T-helper 2 cell treated with Interferon-gamma antibody and Interleukin-4, amounts not matched to agents 100 ng/mL and 5 ng/mL, for 36 hours (primary cell): Measurements from ENCODE around the gene PTPRN2. TPM values are rescaled to one million over a fixed set of nuclear protein-coding genes. Genes with fewer than 3 reads are reported as not detected.

Experiments used
- intact Hi-C: fragments of 100-400 bp; cut with micrococcal nuclease; formaldehyde crosslinking; loops from one replicate; pipeline ENCODE4 v1.15.1; 2023
- total RNA-seq: library from RNA; stranded (reverse); gene quantifications from 2 replicates; pipeline ENCODE4 v1.2.3, GENCODE V29; 2022

Gene PTPRN2
- total RNA-seq, 1 donor from 2014 or later: 5.1 TPM

GRCh38 chr7:157811946-157812345 is 775.7 kb downstream of the PTPRN2 start:
- intact Hi-C loops: no loop called here

GRCh38 chr7:157809863-157810851 is 777.5 kb downstream of the PTPRN2 start:
- intact Hi-C loops: no loop called here

GRCh38 chr7:157809154-157809862 is 778.3 kb downstream of the PTPRN2 start:
- intact Hi-C loops: no loop called here

- intact Hi-C loops: no loop called here
These were observed 779.6 kb downstream of the PTPRN2 start for GRCh38 chr7:157808042-157808441.

- intact Hi-C loops: no loop called here
These were observed 780.1 kb downstream of the PTPRN2 start for GRCh38 chr7:157807510-157807909.

GRCh38 chr7:157806711-157807110 is 780.9 kb downstream of the PTPRN2 start:
- intact Hi-C loops: no loop called here

- intact Hi-C loops: no loop called here
These were observed 781.9 kb downstream of the PTPRN2 start for GRCh38 chr7:157805713-157806112.

- intact Hi-C loops: no loop called here
These were observed 783.7 kb downstream of the PTPRN2 start for GRCh38 chr7:157803906-157804305.

- intact Hi-C loops: no loop called here
These were observed 785.5 kb downstream of the PTPRN2 start for GRCh38 chr7:157801971-157802675.

GRCh38 chr7:157801113-157801512 is 786.5 kb downstream of the PTPRN2 start:
- intact Hi-C loops: no loop called here

- intact Hi-C loops: no loop called here
These were observed 787.3 kb downstream of the PTPRN2 start for GRCh38 chr7:157800281-157800680.

- intact Hi-C loops: no loop called here
These were observed 788.4 kb downstream of the PTPRN2 start for GRCh38 chr7:157799076-157799685.

- intact Hi-C loops: no loop called here
These were observed 790.3 kb downstream of the PTPRN2 start for GRCh38 chr7:157797361-157797760.

- intact Hi-C loops: no loop called here
These were observed 790.8 kb downstream of the PTPRN2 start for GRCh38 chr7:157796846-157797245.

- intact Hi-C loops: no loop called here
These were observed 792.0 kb downstream of the PTPRN2 start for GRCh38 chr7:157795643-157796042.

GRCh38 chr7:157795199-157795598 is 792.4 kb downstream of the PTPRN2 start:
- intact Hi-C loops: no loop called here

GRCh38 chr7:157794746-157795065 is 792.9 kb downstream of the PTPRN2 start:
- intact Hi-C loops: no loop called here

- intact Hi-C loops: no loop called here
These were observed 793.5 kb downstream of the PTPRN2 start for GRCh38 chr7:157793973-157794745.

GRCh38 chr7:157793087-157793353 is 794.6 kb downstream of the PTPRN2 start:
- intact Hi-C loops: no loop called here

- intact Hi-C loops: no loop called here
These were observed 795.2 kb downstream of the PTPRN2 start for GRCh38 chr7:157792241-157793086.
